MM.1S (cell line): ENCODE measurements around the gene ASPSCR1.

Source experiments
- CTCF ChIP-seq: fragments of 300-600 bp; sonication (generic); IDR thresholded peaks from 2 replicates; pipeline ENCODE4 v1.5.1; 2016; ENCODE audit warnings: antibody characterized with exemption, low read length, mixed read lengths
- EZH2 ChIP-seq: fragments of 300-600 bp; sonication (generic); optimal IDR thresholded peaks from 2 replicates; pipeline ENCODE3; 2017; ENCODE audit warnings: low read depth, mild to moderate bottlenecking, antibody characterized with exemption, low read length, mixed read lengths

DNA sequence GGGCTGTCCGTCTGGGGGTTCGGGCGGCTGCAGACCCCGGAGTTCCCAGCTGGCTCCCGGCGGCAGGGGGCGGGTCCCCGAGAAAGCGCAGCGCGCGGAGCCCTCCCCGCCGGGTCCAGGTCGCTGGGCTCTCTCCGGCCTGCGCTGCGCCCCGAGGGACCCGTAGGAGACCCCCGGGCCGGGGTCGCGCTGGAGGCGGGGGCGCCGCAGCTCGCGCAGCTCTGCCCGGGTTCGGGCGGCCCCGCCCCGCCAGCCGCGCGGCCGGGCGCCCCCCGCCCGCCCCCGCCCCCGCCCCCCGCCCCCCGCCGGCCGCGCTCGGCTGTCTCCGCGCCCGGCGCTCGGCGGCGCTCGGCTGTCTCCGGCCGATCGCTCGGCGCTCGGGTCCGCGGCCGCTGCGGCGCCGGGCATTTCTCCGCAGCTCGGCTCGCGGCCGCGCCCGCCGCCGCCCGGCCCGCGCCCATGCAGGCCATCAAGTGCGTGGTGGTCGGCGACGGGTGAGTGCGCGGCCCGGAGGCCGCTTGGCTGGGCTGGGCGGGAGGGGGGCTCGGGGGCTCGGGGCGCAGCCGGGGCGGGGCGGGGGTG is 54.0 kb downstream of the ASPSCR1 start, which contains the start of gene RAC3:
- no peak for TF ChIP-seq CTCF
- TF ChIP-seq EZH2 = no peak
